NCI-H524 (cell line): ENCODE results near the gene ANKRD18A.
"Not testable (repeated sequence)": the region's sequence is repeated elsewhere in the genome, so short reads cannot be mapped to it uniquely, and the experiment has no call there.

Experiments
- DNase-seq, 2 experiments: peaks; one replicate each; lab custom pipeline; 2025; lab: John Stamatoyannopoulos, UW

Gene ANKRD18A

GRCh38 chr9:38626006-38626405 lies 5.6 kb upstream of the ANKRD18A start:
- DNase-seq: no peak

DNA sequence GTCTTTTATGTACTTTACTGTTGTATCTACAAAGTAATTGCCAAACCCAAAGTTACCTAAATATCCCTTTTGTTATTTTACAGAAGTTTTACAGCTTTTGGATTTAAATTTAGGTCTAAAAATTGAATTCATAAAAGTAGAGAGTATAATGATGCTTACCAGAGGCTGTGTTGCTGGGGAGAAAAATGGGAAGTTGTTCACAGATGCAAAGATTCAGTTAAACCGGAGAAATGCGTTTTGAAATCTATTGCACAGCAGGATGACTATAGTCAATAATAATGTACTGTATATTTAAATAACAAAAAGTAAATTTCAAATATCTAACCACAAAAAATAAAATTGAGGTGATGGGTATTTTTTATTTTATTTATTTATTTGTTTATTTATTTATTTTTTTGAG lies 2.6 kb upstream of the ANKRD18A start:
- no peak for DNase-seq

- peak; percentile 36 to 44 for DNase-seq
Observed at GRCh38 chr9:38622288-38622674, 1.9 kb upstream of the ANKRD18A start.

GRCh38 chr9:38621434-38622287 lies 1.3 kb upstream of the ANKRD18A start:
- peak in 1 of 2 experiments; percentile 45 for DNase-seq

- peak in 1 of 2 experiments; percentile 32 for DNase-seq
Observed at GRCh38 chr9:38619556-38620447, 594 bp downstream of the ANKRD18A start.

GRCh38 chr9:38598029-38598745 lies 22.2 kb downstream of the ANKRD18A start:
- not testable (repeated sequence) for DNase-seq

- DNase-seq: not testable (repeated sequence)
Observed at GRCh38 chr9:38595117-38595516, 25.3 kb downstream of the ANKRD18A start.

GRCh38 chr9:38591346-38592063 lies 28.9 kb downstream of the ANKRD18A start:
- peak; percentile 38 to 85 for DNase-seq

GRCh38 chr9:38583765-38584164 lies 36.6 kb downstream of the ANKRD18A start:
- not testable (repeated sequence) for DNase-seq

DNA sequence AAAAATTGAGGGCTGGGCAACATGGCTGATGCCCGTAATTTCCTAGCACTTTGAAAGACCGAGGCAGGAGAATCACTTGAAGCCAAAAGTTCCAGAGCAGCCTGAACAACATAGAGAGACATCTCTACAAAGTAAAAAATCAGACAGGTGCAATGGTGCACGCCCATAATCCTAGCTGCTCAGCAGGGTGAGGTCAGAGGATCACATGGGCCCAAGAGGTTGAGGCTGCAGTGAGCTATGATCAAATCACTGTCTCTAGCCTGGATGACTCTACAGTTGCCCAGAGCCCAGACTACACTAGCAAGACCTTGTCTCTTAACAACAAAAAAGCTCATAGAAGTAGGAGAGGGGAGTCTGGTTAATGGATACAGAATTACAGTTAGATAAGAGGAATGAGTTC lies 40.3 kb downstream of the ANKRD18A start:
- not testable (repeated sequence) for DNase-seq

DNA sequence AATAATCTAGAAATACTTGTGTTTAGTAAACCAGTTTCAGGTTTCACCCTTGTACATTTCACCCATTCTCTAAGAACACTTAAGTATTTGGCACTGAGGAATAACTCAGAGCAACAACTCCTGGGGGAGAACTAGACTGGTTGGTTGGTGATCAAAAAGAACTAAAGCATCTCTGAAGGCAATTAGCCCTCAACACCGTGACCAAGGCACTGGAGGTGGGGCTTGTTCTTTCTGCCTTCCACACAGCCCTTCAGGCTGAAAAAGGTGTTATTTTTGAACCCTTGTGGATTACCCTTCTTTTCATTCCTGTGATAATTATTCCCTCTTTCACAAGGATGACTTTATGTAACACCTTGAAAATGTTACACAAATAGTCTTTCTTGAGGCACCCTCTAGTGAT lies 44.2 kb downstream of the ANKRD18A start:
- not testable (repeated sequence) for DNase-seq

GRCh38 chr9:38566048-38566447 lies 54.3 kb downstream of the ANKRD18A start:
- DNase-seq: not testable (repeated sequence)

DNA sequence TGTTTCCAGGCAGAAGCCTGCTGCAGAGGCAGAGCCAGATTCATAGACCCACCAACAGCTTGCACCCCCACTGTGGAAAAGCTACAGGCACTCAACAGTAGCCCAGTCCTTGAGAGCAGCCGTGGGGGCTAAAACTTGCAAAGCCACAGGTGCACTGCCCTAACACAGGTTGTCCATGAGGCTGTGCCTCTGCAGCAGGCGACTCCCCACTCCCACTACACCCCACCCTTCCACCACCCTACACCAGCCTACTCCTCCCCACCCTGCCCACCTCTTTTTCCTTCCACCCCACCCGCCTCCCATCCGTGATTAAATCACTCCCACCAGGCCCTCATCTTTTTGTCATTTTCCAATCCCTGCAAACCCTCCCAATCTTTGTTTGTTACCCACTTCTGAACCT lies 55.2 kb downstream of the ANKRD18A start:
- not testable (repeated sequence) for DNase-seq

- DNase-seq: not testable (repeated sequence)
Observed at GRCh38 chr9:38563911-38564310, 56.5 kb downstream of the ANKRD18A start.

DNA sequence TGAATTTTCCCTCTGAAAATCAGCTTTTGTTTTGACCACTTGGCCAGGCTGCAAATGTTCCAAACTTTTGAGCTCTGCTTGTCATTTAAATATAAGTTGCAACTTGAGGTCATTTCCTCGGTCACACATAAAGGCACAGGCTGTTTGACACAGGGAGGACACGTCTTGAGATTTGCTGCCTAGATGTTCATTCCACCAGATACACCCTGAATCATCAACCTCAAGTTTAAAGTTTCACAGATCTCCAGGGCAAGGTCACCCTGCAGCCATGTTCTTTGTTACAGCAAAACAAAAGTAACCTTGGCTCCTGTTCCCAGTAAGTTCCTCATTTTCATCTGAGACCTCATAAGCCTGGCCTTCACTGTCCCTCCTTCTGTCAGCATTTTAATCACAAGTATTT lies 59.3 kb downstream of the ANKRD18A start:
- not testable (repeated sequence) for DNase-seq

GRCh38 chr9:38559172-38559571 lies 61.2 kb downstream of the ANKRD18A start:
- not testable (repeated sequence) for DNase-seq

GRCh38 chr9:38557746-38558145 lies 62.6 kb downstream of the ANKRD18A start:
- DNase-seq: not testable (repeated sequence)

GRCh38 chr9:38554966-38555365 lies 65.4 kb downstream of the ANKRD18A start:
- DNase-seq: not testable (repeated sequence)

DNA sequence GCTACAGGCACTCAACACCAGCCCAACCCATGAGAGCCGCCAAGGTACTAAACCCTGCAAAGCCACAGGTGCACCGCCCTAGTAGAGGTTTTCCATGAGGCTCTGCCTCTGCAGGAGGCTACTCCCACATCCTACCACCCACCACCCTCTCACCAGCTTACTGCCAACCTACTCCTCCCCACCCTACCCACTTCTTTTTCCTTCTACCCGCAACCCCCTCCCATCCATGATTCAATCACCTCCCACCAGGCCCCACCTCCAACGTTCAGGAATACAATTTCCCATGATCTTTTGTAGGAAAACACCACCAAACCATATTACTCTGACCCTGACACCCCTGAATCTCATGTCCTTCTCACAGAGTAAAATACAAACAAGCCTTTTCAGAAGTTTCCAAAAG lies 67.4 kb downstream of the ANKRD18A start:
- DNase-seq: not testable (repeated sequence)

GRCh38 chr9:38546497-38547163 lies 73.8 kb downstream of the ANKRD18A start:
- not testable (repeated sequence) for DNase-seq

GRCh38 chr9:38540535-38540934 lies 79.9 kb downstream of the ANKRD18A start:
- DNase-seq: not testable (repeated sequence)
